Measurements from ENCODE around the gene ZBP1.
A peak's percentile ranks its signal among the peaks of the same experiment; 100 is the strongest.

ZBP1 gene

DNA sequence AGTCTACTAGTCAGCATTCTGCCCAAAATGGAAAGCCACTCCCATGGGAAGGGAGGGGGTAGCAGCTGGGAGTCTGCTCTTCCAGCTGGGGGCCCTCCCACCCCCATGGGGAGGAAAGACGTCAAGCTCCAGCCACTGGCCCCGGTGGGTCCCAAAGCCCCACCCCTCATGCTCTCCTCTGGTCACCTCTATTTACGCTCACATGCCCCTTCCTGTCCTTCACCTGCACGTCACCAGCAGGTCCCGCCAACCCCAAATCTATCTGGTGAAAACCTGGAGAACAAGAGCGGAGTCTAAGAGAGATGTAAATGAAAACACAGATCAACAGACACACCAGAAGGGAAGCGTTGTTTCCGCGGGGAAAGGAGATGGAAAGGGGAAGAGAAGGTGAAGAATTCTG, 30.0 kb upstream of the ZBP1 start:
- H3K9ac ChIP-seq (ENCODE audit: low read depth, low read length, poor library complexity), result no peak overlapping the region
- H3K4ac ChIP-seq (ENCODE audit: low read length), result no peak overlapping the region
- no peak overlapping the region for H4K8ac ChIP-seq (ENCODE audit: low read depth, low read length)
- H2BK5ac ChIP-seq (ENCODE audit: low read length), result no peak overlapping the region
- no peak overlapping the region for H3K27ac ChIP-seq (replicated peaks; ENCODE audit: low read length)
- H3K36me3 ChIP-seq (replicated peaks in 1 of 2; ENCODE audit: control insufficient read depth in 2 of 2, insufficient read depth in 2 of 2, low read length in 2 of 2), result no peaks in the 10 kb centered on the region
- peaks cover 0 to 1% of the 10 kb centered on the region in 2 donors for H3K4me1 ChIP-seq (ENCODE audit: control insufficient read depth in 2 of 2, insufficient read depth in 1 of 2, low read depth in 1 of 2, low read length in 2 of 2)
- H2BK12ac ChIP-seq (ENCODE audit: low read length), result no peak overlapping the region
- no peak overlapping the region for H4K91ac ChIP-seq (ENCODE audit: low read depth, low read length, poor library complexity)
- H3K4me2 ChIP-seq (ENCODE audit: insufficient read depth, low read length, poor library complexity, severe bottlenecking), result no peak overlapping the region
- no peak overlapping the region for H2BK15ac ChIP-seq (ENCODE audit: low read length)
- no peaks in the 10 kb centered on the region for H3K79me1 ChIP-seq (ENCODE audit: low read depth, low read length)
- no peak overlapping the region for H2AFZ ChIP-seq (ENCODE audit: low read length)
- no peak overlapping the region for H2BK120ac ChIP-seq (ENCODE audit: low read depth, low read length)
- H3K23ac ChIP-seq (ENCODE audit: low read depth, low read length, poor library complexity), result no peak overlapping the region
- no peak overlapping the region for H2AK5ac ChIP-seq (ENCODE audit: low read depth, low read length)
- no peak overlapping the region for H3K14ac ChIP-seq (ENCODE audit: low read length)
- no peak overlapping the region for H3K18ac ChIP-seq (ENCODE audit: low read length)
- H3K9me3 ChIP-seq (replicated peaks in 1 of 2; ENCODE audit: control insufficient read depth in 2 of 2, insufficient read depth in 1 of 2, low read depth in 1 of 2, low read length in 2 of 2), result peaks cover 0 to 2% of the 10 kb centered on the region in 2 donors
- H3K27me3 ChIP-seq (ENCODE audit: control insufficient read depth in 3 of 3, insufficient read depth in 3 of 3, low read depth in 1 of 3, low read length in 3 of 3), result no peaks in the 10 kb centered on the region
- no CpG with 5 or more reads among the region's 9 CpGs for WGBS, 2 donors (ENCODE audit: extremely low coverage in 2 of 2, insufficient read length in 2 of 2, insufficient replicate concordance in 1 of 2)
- DNase-seq (ENCODE audit: low spot score), result no peak
- H3K4me3 ChIP-seq (ENCODE audit: low read length in 2 of 2), result no peak overlapping the region

DNA sequence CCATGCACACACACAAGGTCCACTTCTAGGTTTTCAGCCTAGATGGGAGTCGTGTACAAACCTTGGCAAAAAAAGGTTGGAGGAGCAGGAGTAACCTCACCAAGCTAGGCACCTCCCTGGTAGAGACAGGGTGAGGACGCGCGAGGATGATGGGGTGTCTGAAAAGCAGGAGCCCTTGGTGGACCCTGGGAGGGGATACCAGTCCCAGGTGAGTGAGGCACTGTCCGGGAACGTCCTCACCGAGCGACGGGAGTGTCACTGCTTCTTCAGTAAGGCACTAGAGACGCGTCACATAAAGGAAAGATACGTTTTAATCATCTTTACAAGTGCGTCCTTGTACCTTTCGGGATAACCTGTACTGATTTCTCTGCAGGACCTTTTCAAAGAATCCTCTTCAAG, 29.4 kb upstream of the ZBP1 start:
- Histone ChIP-seq H2BK120ac (ENCODE audit: low read depth, low read length) (no peak overlapping the region), H3K4me2 (ENCODE audit: insufficient read depth, low read length, poor library complexity, severe bottlenecking) (no peak overlapping the region), H3K9me3 (replicated peaks in 1 of 2; ENCODE audit: control insufficient read depth in 2 of 2, insufficient read depth in 1 of 2, low read depth in 1 of 2, low read length in 2 of 2) (peaks cover 0 to 2% of the 10 kb centered on the region in 2 donors), H3K27me3 (ENCODE audit: control insufficient read depth in 3 of 3, insufficient read depth in 3 of 3, low read depth in 1 of 3, low read length in 3 of 3) (no peaks in the 10 kb centered on the region), H3K27ac (replicated peaks; ENCODE audit: low read length) (no peak overlapping the region), H3K18ac (ENCODE audit: low read length) (no peak overlapping the region), H3K4me1 (ENCODE audit: control insufficient read depth in 2 of 2, insufficient read depth in 1 of 2, low read depth in 1 of 2, low read length in 2 of 2) (peaks cover 0 to 1% of the 10 kb centered on the region in 2 donors), H2AFZ (ENCODE audit: low read length) (no peak overlapping the region), H3K9ac (ENCODE audit: low read depth, low read length, poor library complexity) (no peak overlapping the region), H2BK5ac (ENCODE audit: low read length) (no peak overlapping the region), H2BK12ac (ENCODE audit: low read length) (no peak overlapping the region), H2BK15ac (ENCODE audit: low read length) (no peak overlapping the region), H4K8ac (ENCODE audit: low read depth, low read length) (no peak overlapping the region), H3K4me3 (ENCODE audit: low read length in 2 of 2) (peak overlapping the region in 1 of 2 donors; percentile 11), H3K79me1 (ENCODE audit: low read depth, low read length) (no peaks in the 10 kb centered on the region), H3K23ac (ENCODE audit: low read depth, low read length, poor library complexity) (no peak overlapping the region), H3K14ac (ENCODE audit: low read length) (no peak overlapping the region), H2AK5ac (ENCODE audit: low read depth, low read length) (no peak overlapping the region), H4K91ac (ENCODE audit: low read depth, low read length, poor library complexity) (no peak overlapping the region), H3K4ac (ENCODE audit: low read length) (no peak overlapping the region), H3K36me3 (replicated peaks in 1 of 2; ENCODE audit: control insufficient read depth in 2 of 2, insufficient read depth in 2 of 2, low read length in 2 of 2) (no peaks in the 10 kb centered on the region)
- no peak for DNase-seq (ENCODE audit: low spot score)
- no CpG with 5 or more reads among the region's 14 CpGs for WGBS, 2 donors (ENCODE audit: extremely low coverage in 2 of 2, insufficient read length in 2 of 2, insufficient replicate concordance in 1 of 2)

DNA sequence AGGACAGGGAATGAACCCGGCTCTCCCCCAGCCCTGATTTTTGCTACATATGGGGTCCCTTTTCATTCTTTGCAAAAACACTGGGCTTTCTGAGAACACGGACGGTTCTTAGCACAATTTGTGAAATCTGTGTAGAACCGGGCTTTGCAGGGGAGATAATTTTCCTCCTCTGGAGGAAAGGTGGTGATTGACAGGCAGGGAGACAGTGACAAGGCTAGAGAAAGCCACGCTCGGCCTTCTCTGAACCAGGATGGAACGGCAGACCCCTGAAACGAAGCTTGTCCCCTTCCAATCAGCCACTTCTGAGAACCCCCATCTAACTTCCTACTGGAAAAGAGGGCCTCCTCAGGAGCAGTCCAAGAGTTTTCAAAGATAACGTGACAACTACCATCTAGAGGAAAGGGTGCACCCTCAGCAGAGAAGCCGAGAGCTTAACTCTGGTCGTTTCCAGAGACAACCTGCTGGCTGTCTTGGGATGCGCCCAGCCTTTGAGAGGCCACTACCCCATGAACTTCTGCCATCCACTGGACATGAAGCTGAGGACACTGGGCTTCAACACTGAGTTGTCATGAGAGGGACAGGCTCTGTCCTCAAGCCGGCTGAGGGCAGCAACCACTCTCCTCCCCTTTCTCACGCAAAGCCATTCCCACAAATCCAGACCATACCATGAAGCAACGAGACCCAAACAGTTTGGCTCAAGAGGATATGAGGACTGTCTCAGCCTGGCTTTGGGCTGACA, 28.8 kb upstream of the ZBP1 start:
- H4K8ac ChIP-seq (ENCODE audit: low read depth, low read length), result no peak overlapping the region
- no peak overlapping the region for H2BK12ac ChIP-seq (ENCODE audit: low read length)
- H3K14ac ChIP-seq (ENCODE audit: low read length), result no peak overlapping the region
- no peak overlapping the region for H2BK15ac ChIP-seq (ENCODE audit: low read length)
- DNase-seq (ENCODE audit: low spot score), result no peak
- no peak overlapping the region for H3K27ac ChIP-seq (replicated peaks; ENCODE audit: low read length)
- peak overlapping the region in 1 of 2 donors; percentile 11 for H3K4me3 ChIP-seq (ENCODE audit: low read length in 2 of 2)
- WGBS, 2 donors (ENCODE audit: extremely low coverage in 2 of 2, insufficient read length in 2 of 2, insufficient replicate concordance in 1 of 2), result no CpG with 5 or more reads among the region's 15 CpGs
- no peak overlapping the region for H3K9ac ChIP-seq (ENCODE audit: low read depth, low read length, poor library complexity)
- no peak overlapping the region for H3K18ac ChIP-seq (ENCODE audit: low read length)
- no peak overlapping the region for H2AK5ac ChIP-seq (ENCODE audit: low read depth, low read length)
- H3K79me1 ChIP-seq (ENCODE audit: low read depth, low read length), result no peaks in the 10 kb centered on the region
- no peak overlapping the region for H4K91ac ChIP-seq (ENCODE audit: low read depth, low read length, poor library complexity)
- H3K4me2 ChIP-seq (ENCODE audit: insufficient read depth, low read length, poor library complexity, severe bottlenecking), result no peak overlapping the region
- H3K36me3 ChIP-seq (replicated peaks in 1 of 2; ENCODE audit: control insufficient read depth in 2 of 2, insufficient read depth in 2 of 2, low read length in 2 of 2), result no peaks in the 10 kb centered on the region
- no peak overlapping the region for H2AFZ ChIP-seq (ENCODE audit: low read length)
- peaks cover 0 to 2% of the 10 kb centered on the region in 2 donors for H3K9me3 ChIP-seq (replicated peaks in 1 of 2; ENCODE audit: control insufficient read depth in 2 of 2, insufficient read depth in 1 of 2, low read depth in 1 of 2, low read length in 2 of 2)
- H3K4me1 ChIP-seq (ENCODE audit: control insufficient read depth in 2 of 2, insufficient read depth in 1 of 2, low read depth in 1 of 2, low read length in 2 of 2), result no peaks in the 10 kb centered on the region
- no peak overlapping the region for H2BK120ac ChIP-seq (ENCODE audit: low read depth, low read length)
- no peak overlapping the region for H3K23ac ChIP-seq (ENCODE audit: low read depth, low read length, poor library complexity)
- H3K27me3 ChIP-seq (ENCODE audit: control insufficient read depth in 3 of 3, insufficient read depth in 3 of 3, low read depth in 1 of 3, low read length in 3 of 3), result no peaks in the 10 kb centered on the region
- no peak overlapping the region for H3K4ac ChIP-seq (ENCODE audit: low read length)
- no peak overlapping the region for H2BK5ac ChIP-seq (ENCODE audit: low read length)

DNA sequence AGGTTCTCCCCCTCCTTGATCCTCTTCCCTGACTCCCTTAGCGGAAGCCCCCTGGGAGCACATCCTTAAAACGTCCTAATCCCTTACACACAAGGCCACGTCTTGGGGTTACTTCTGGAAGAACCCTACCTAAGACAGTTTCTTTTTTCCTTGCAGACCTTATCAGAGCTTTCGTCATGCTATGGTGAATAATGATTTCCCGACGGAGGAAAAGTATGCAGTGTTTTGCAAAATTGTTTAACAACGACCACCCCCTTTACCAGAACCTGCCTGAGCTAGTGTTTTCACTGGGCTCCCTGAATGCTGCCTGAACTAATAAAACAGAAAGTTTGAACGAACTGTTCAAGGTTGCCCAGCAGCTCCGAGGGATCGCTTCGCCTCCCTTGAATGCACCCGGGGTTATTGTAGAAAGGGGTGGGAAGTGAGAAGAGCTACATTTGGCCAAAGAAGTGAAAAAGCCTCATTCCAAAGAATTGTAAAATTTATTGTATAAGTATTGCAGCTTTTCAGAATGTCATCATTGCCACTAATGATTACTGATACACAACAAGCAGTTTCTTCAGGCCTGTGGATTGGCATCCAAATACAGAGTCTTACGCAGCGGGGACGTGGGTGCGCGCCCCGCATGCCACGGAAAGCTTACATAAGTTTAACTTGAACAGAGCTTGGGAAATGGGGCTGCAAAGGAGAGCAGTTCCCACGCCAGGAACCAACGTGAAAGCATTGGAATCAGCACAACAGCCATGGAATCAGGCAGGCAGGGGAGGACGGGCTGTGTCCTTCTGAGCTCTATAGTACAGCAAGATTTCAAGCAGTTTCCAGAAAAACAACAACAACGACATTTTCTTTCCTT, 27.9 kb upstream of the ZBP1 start:
- H3K18ac ChIP-seq (ENCODE audit: low read length), result no peak overlapping the region
- no peaks in the 10 kb centered on the region for H3K79me1 ChIP-seq (ENCODE audit: low read depth, low read length)
- no peak overlapping the region for H3K4me2 ChIP-seq (ENCODE audit: insufficient read depth, low read length, poor library complexity, severe bottlenecking)
- H3K9me3 ChIP-seq (replicated peaks in 1 of 2; ENCODE audit: control insufficient read depth in 2 of 2, insufficient read depth in 1 of 2, low read depth in 1 of 2, low read length in 2 of 2), result peaks cover 0 to 5% of the 10 kb centered on the region in 2 donors
- no CpG with 5 or more reads among the region's 23 CpGs for WGBS, 2 donors (ENCODE audit: extremely low coverage in 2 of 2, insufficient read length in 2 of 2, insufficient replicate concordance in 1 of 2)
- no peak overlapping the region for H3K14ac ChIP-seq (ENCODE audit: low read length)
- no peak overlapping the region for H2BK15ac ChIP-seq (ENCODE audit: low read length)
- H3K27ac ChIP-seq (replicated peaks; ENCODE audit: low read length), result no peak overlapping the region
- H3K27me3 ChIP-seq (ENCODE audit: control insufficient read depth in 3 of 3, insufficient read depth in 3 of 3, low read depth in 1 of 3, low read length in 3 of 3), result no peaks in the 10 kb centered on the region
- H2BK12ac ChIP-seq (ENCODE audit: low read length), result no peak overlapping the region
- H3K23ac ChIP-seq (ENCODE audit: low read depth, low read length, poor library complexity), result no peak overlapping the region
- H4K8ac ChIP-seq (ENCODE audit: low read depth, low read length), result no peak overlapping the region
- H3K36me3 ChIP-seq (replicated peaks in 1 of 2; ENCODE audit: control insufficient read depth in 2 of 2, insufficient read depth in 2 of 2, low read length in 2 of 2), result no peaks in the 10 kb centered on the region
- no peak overlapping the region for H3K9ac ChIP-seq (ENCODE audit: low read depth, low read length, poor library complexity)
- H4K91ac ChIP-seq (ENCODE audit: low read depth, low read length, poor library complexity), result no peak overlapping the region
- H3K4me3 ChIP-seq (ENCODE audit: low read length in 2 of 2), result no peak overlapping the region
- DNase-seq (ENCODE audit: low spot score), result no peak
- no peak overlapping the region for H2AK5ac ChIP-seq (ENCODE audit: low read depth, low read length)
- H3K4ac ChIP-seq (ENCODE audit: low read length), result no peak overlapping the region
- no peak overlapping the region for H2AFZ ChIP-seq (ENCODE audit: low read length)
- no peak overlapping the region for H2BK5ac ChIP-seq (ENCODE audit: low read length)
- H3K4me1 ChIP-seq (ENCODE audit: control insufficient read depth in 2 of 2, insufficient read depth in 1 of 2, low read depth in 1 of 2, low read length in 2 of 2), result no peaks in the 10 kb centered on the region
- no peak overlapping the region for H2BK120ac ChIP-seq (ENCODE audit: low read depth, low read length)

All from neuronal stem cell (in vitro differentiated cells).